Measurements from ENCODE around the gene TNIP2.

TNIP2 gene

DNA sequence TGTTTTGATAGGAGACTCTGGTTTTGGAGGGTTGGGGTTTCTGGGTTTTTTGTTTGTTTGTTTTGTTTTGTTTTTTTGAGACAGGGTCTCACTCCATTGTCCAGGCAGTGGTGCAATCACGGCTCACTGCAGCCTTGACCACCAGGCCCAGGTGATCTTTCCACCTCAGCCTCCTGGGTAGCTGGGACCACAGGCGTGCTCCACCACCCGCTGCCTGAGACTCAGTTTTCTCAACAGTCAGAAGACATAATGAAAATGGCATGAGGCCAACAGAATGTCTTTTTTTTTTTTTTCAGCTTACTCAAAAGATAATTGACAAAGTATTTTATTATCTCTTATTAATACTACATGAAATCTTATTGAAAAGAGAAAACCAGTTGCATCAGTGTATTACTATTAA, 32.4 kb downstream of the TNIP2 start:
- DNase-seq (ENCODE audit: low read depth) = no peak
- H3K4me3 ChIP-seq (replicated peaks; ENCODE audit: low read depth, low read length) = no peak overlapping the region
- TF ChIP-seq, protein P1, sequence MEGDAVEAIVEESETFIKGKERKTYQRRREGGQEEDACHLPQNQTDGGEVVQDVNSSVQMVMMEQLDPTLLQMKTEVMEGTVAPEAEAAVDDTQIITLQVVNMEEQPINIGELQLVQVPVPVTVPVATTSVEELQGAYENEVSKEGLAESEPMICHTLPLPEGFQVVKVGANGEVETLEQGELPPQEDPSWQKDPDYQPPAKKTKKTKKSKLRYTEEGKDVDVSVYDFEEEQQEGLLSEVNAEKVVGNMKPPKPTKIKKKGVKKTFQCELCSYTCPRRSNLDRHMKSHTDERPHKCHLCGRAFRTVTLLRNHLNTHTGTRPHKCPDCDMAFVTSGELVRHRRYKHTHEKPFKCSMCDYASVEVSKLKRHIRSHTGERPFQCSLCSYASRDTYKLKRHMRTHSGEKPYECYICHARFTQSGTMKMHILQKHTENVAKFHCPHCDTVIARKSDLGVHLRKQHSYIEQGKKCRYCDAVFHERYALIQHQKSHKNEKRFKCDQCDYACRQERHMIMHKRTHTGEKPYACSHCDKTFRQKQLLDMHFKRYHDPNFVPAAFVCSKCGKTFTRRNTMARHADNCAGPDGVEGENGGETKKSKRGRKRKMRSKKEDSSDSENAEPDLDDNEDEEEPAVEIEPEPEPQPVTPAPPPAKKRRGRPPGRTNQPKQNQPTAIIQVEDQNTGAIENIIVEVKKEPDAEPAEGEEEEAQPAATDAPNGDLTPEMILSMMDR (IDR thresholded peaks at IDR 0.05; ENCODE audit: low read length, missing control alignments) = no peak

DNA sequence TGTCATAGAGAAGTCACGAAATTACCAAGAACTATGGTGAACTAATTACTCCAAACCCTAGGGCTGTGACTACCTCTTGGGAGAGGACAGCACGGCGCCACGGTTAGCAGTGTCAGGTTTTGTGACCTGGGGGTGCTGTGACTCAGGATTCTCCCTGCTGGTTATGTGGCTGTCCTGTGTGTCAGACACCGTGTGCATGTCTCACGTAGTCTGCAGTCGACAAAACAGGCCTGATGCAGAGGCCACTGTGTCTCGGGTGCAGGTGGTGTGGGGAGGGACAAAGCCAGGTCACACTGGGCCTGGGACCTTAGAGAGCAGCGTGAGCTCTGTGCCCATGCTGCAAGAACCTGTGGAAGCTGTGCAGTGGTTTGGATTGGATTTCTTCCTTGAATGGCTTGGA, 34.1 kb downstream of the TNIP2 start:
- H3K4me3 ChIP-seq (replicated peaks; ENCODE audit: low read depth, low read length) = no peak overlapping the region
- TF ChIP-seq, protein P1 (IDR thresholded peaks at IDR 0.05; ENCODE audit: low read length, missing control alignments) = no peak
- DNase-seq (ENCODE audit: low read depth) = no peak

DNA sequence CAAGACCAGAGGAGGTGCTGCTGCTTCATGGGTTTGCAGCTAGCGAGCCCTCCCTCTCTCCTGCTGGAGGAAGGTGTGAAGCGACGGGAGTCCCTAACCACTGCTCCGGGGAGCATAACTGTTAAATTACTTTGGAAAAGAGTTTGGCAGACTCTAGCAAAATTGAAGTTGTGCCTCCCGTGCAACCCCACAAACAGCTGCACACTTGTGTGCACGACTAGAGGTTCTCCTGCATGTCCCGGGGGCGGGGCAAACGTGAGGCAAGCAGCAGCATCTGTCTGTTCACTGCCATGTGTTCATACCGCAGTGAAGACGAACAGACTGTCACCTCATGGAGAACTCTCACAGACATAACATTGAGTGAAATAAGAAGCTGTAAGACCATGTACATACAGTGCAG, 34.5 kb downstream of the TNIP2 start:
- TF ChIP-seq, protein P1 (IDR thresholded peaks at IDR 0.05; ENCODE audit: low read length, missing control alignments) = no peak

DNA sequence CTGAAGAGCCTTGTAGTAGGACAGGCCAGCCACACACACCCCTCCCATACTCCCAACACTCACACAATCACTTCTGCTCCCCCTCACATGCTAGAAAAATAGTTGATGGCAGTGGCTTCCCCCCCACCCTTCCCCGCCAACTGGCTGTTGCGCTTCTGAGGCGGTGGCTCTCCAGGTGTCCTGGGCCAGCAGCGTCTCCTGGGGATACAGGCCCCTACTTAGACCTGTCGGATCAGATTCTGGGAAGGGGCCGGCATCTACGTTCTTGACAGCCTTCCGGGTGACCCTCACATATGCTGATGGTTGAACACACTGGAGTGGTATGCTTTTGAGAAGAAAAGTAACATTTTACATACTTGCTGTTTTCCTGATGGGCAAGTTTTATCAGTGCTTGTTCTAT, 39.9 kb downstream of the TNIP2 start:
- DNase-seq (ENCODE audit: low read depth) = no peak
- TF ChIP-seq, protein P1 (IDR thresholded peaks at IDR 0.05; ENCODE audit: low read length, missing control alignments) = no peak
- no peak overlapping the region for H3K4me3 ChIP-seq (replicated peaks; ENCODE audit: low read depth, low read length)

More for the DNA sequence above, 34.5 kb downstream of the TNIP2 start:
- H3K4me3 ChIP-seq (replicated peaks; ENCODE audit: low read depth, low read length) = no peak overlapping the region
- no peak for DNase-seq (ENCODE audit: low read depth)

DNA sequence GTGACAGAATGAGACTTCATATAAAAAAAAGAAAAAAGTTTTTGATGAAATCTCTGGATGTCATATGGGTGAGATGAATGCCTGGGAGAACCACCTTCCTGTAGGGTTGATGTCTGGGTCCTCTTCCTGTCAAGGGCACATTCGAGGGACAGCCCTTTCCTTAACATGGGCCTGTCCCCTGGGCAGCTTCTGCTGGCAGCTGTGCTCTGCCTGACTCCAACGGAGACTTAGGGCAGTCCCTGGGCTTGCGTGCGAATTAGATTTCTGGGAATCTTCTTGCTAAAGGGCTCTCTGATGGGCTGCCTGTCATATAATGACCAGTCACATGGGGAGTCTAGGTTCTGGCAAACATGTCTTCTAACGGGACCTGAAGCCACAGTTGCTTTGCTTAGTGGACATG, 40.7 kb downstream of the TNIP2 start:
- TF ChIP-seq, protein P1 (IDR thresholded peaks at IDR 0.05; ENCODE audit: low read length, missing control alignments) = no peak
- no peak overlapping the region for H3K4me3 ChIP-seq (replicated peaks; ENCODE audit: low read depth, low read length)
- DNase-seq (ENCODE audit: low read depth) = no peak

DNA sequence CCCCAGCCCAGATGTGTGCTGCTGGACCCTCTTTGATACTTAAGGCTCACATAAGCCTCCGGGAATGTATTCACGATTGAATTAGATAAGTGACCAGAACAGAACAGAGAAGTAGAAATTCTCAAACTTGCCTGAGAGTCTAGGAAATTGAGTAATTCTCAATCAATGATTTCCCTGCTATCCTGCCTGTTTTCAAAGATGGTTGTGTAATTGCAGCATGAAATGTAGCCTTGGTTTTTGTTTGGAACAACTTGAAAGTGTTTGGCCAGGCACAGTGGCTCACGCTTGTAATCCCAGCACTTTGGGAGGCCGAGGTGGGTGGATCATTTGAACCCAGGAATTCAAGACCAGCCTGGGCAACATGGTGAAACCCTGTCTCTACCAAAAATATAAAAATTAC, 41.2 kb downstream of the TNIP2 start:
- TF ChIP-seq, protein P1 (IDR thresholded peaks at IDR 0.05; ENCODE audit: low read length, missing control alignments) = no peak
- H3K4me3 ChIP-seq (replicated peaks; ENCODE audit: low read depth, low read length) = no peak overlapping the region
- peak; percentile 55 for DNase-seq (ENCODE audit: low read depth)

DNA sequence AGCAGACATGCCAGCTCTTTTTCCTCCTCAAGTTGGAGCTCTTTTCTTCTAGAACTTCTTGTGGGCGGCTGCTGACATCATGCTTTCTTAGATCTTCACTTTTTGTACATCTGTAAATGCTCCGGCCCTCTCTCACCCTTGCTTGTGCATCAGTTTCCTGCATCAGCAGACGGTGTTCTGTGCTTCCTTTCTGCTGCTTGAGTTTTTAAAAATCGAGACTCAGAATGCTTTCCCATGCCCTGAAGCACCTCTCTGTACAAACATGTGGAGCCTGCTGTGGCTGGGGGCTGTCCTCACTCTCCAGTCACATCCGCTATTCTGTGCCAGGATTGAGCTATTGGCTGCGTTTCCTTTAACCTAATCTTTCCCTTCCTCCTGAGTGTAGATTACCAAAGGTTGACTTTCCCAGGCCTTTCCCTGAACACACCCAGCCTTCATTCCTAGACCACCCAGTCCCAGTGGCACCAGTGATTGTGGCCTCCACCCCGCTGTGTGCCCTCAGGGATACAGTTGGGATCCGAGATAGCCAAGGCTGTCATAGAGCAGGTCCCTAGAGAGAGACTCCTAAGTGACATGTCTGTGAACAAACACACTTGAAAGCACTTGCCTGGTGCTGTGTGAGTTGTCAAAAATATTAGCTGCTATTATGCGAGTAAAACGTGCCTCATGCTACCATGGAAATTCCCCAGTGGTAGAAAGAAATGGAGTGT, 41.9 kb downstream of the TNIP2 start:
- TF ChIP-seq, protein P1 (IDR thresholded peaks at IDR 0.05; ENCODE audit: low read length, missing control alignments) = peak; percentile 24
- peak; percentile 91 for DNase-seq (ENCODE audit: low read depth)
- H3K4me3 ChIP-seq (replicated peaks; ENCODE audit: low read depth, low read length) = no peak overlapping the region

All from fibroblast of pulmonary artery (primary cell).